ENCODE data around the gene NT5C1B.

The NT5C1B gene

GRCh38 chr2:18522484-18523146 lies 66.8 kb downstream of the NT5C1B start:
- H3K9me3 Mint-ChIP-seq: no peaks in the 10 kb centered on the region
- no peak overlapping the region for H3K4me3 Mint-ChIP-seq
- peaks cover 20% of the 10 kb centered on the region for H3K27me3 Mint-ChIP-seq
- H3K4me1 Mint-ChIP-seq: no peaks in the 10 kb centered on the region
- CTCF ChIA-PET: interaction anchor here (1.4 to 3.3 kb wide), 2 partner anchors 8 to 30 kb away, joined by 3 to 25 read pairs; no protein-coding TSS in a partner anchor
- DNase-seq: no peak
- no peaks in the 10 kb centered on the region for H3K36me3 Mint-ChIP-seq
- no peak overlapping the region for H3K27ac Mint-ChIP-seq

GRCh38 chr2:18520451-18521425 lies 68.6 kb downstream of the NT5C1B start:
- CTCF ChIA-PET: interaction anchor here (0.6 to 3.7 kb wide), 16 partner anchors 10 to 1343 kb away, joined by 3 to 25 read pairs (median 3); partner anchors contain the start of gene OSR1
- Mint-ChIP-seq H3K27ac (no peak overlapping the region), H3K27me3 (peaks cover 25% of the 10 kb centered on the region), H3K4me1 (no peaks in the 10 kb centered on the region), H3K4me3 (no peak overlapping the region), H3K36me3 (no peaks in the 10 kb centered on the region), H3K9me3 (no peaks in the 10 kb centered on the region)
- DNase-seq: peak; percentile 81

- peaks cover 24% of the 10 kb centered on the region for H3K27me3 Mint-ChIP-seq
- H3K4me3 Mint-ChIP-seq: no peak overlapping the region
- no peaks in the 10 kb centered on the region for H3K36me3 Mint-ChIP-seq
- H3K9me3 Mint-ChIP-seq: no peaks in the 10 kb centered on the region
- no peaks in the 10 kb centered on the region for H3K4me1 Mint-ChIP-seq
- CTCF ChIA-PET: interaction anchor here (0.7 to 3.7 kb wide), 13 partner anchors 10 to 1344 kb away, joined by 3 to 25 read pairs (median 4); no protein-coding TSS in a partner anchor
- no peak overlapping the region for H3K27ac Mint-ChIP-seq
- DNase-seq: no peak
These were observed 69.4 kb downstream of the NT5C1B start for GRCh38 chr2:18519914-18520450.

GRCh38 chr2:18518116-18519111 lies 71.0 kb downstream of the NT5C1B start:
- peaks cover 23% of the 10 kb centered on the region for H3K27me3 Mint-ChIP-seq
- no peaks in the 10 kb centered on the region for H3K36me3 Mint-ChIP-seq
- H3K4me3 Mint-ChIP-seq: no peak overlapping the region
- CTCF ChIA-PET: interaction anchor here (3.7 kb wide), 1 partner anchor 1345 kb away, joined by 16 read pairs; no protein-coding TSS in a partner anchor
- no peak for DNase-seq
- H3K9me3 Mint-ChIP-seq: no peaks in the 10 kb centered on the region
- H3K4me1 Mint-ChIP-seq: no peaks in the 10 kb centered on the region
- no peak overlapping the region for H3K27ac Mint-ChIP-seq

- CTCF ChIA-PET: interaction anchor here (0.6 kb wide), 1 partner anchor 143 kb away, joined by 3 read pairs; no protein-coding TSS in a partner anchor
- H3K27ac Mint-ChIP-seq: no peak overlapping the region
- DNase-seq: no peak
- H3K4me1 Mint-ChIP-seq: no peaks in the 10 kb centered on the region
- no peak overlapping the region for H3K4me3 Mint-ChIP-seq
- H3K9me3 Mint-ChIP-seq: no peaks in the 10 kb centered on the region
- no peaks in the 10 kb centered on the region for H3K36me3 Mint-ChIP-seq
- peaks cover 23% of the 10 kb centered on the region for H3K27me3 Mint-ChIP-seq
These were observed 72.0 kb downstream of the NT5C1B start for GRCh38 chr2:18517386-18517785.

GRCh38 chr2:18516112-18516511 lies 73.3 kb downstream of the NT5C1B start:
- no peak overlapping the region for H3K4me3 Mint-ChIP-seq
- no peaks in the 10 kb centered on the region for H3K9me3 Mint-ChIP-seq
- H3K27me3 Mint-ChIP-seq: peaks cover 21% of the 10 kb centered on the region
- H3K36me3 Mint-ChIP-seq: no peaks in the 10 kb centered on the region
- H3K4me1 Mint-ChIP-seq: no peaks in the 10 kb centered on the region
- CTCF ChIA-PET: no interaction called here
- DNase-seq: no peak
- H3K27ac Mint-ChIP-seq: no peak overlapping the region

GRCh38 chr2:18514526-18515461 lies 74.6 kb downstream of the NT5C1B start:
- H3K36me3 Mint-ChIP-seq: no peaks in the 10 kb centered on the region
- no peak overlapping the region for H3K4me3 Mint-ChIP-seq
- no peaks in the 10 kb centered on the region for H3K4me1 Mint-ChIP-seq
- H3K27me3 Mint-ChIP-seq: peaks cover 22% of the 10 kb centered on the region
- H3K27ac Mint-ChIP-seq: no peak overlapping the region
- no peak for DNase-seq
- CTCF ChIA-PET: no interaction called here
- no peaks in the 10 kb centered on the region for H3K9me3 Mint-ChIP-seq
